Measurements from ENCODE around the gene TRDN.
"Not testable (repeated sequence)": the region's sequence is repeated elsewhere in the genome, so short reads cannot be mapped to it uniquely, and the experiment has no call there.

Gene TRDN

GRCh38 chr6:123562677-123563076, 74.1 kb downstream of the TRDN start:
- DNase-seq (ENCODE audit: low read depth) = no peak

GRCh38 chr6:123562264-123562663, 74.5 kb downstream of the TRDN start:
- DNase-seq (ENCODE audit: low read depth) = no peak

- DNase-seq (ENCODE audit: low read depth) = not testable (repeated sequence)
Observed at GRCh38 chr6:123559816-123560215, 76.9 kb downstream of the TRDN start.

DNA sequence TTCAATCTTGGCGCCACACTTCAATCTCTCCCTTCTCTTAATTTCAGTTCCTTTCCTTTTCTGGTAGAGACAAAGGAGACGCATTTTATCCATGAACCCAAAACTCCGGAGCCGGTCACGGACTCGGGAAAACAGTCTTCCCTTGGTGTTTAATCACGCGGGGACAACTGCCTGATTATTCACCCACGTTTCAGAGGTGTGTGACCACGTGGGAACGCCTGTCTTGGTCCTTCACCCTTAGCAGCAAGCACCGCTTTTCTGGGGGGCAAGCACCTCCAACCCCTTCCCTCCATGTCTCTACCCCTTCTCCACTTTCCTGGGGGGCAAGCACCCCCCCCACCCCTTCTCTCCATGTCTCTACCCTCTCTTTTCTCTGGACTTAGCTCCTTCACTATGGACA, 79.3 kb downstream of the TRDN start:
- DNase-seq (ENCODE audit: low read depth) = not testable (repeated sequence)

DNA sequence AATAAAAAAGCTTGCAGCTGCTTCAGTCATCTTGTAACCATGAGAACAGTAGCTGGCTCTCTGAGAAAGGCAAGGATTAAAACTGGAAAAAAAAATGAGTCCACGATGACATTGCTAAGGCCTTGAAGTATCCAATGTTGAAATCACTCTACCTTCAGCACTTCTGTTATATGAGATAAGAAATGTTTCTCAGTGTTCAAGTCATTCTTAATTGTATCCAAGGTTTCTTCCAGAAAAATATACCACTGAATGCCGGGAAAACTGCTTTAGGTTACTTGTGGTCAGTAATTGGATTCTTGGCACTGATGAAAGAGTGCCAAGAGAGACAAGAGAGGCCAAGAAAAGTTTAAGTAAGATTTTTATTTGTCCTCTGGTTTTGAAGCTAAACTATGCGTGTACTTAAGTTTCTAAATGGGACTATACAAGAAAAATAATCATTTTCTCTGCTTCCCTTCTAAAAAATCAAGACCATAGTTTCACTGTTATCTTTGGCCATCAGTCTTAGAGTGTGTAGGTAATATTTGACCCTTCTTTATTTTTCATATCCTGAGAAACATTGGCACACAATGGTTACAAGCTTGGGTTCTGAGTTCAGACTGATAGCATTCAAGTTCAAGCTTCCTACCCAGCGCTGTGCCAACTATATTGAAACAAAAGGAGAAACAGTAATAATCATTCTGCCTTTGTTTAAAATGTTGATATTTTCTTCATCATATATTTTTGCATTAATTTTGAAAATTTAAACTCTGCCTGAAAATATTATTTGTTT, 84.6 kb downstream of the TRDN start:
- no peak for DNase-seq (ENCODE audit: low read depth)

- no peak for DNase-seq (ENCODE audit: low read depth)
Observed at GRCh38 chr6:123550052-123550617, 86.6 kb downstream of the TRDN start.

GRCh38 chr6:123549476-123549875, 87.3 kb downstream of the TRDN start:
- DNase-seq (ENCODE audit: low read depth) = no peak

DNA sequence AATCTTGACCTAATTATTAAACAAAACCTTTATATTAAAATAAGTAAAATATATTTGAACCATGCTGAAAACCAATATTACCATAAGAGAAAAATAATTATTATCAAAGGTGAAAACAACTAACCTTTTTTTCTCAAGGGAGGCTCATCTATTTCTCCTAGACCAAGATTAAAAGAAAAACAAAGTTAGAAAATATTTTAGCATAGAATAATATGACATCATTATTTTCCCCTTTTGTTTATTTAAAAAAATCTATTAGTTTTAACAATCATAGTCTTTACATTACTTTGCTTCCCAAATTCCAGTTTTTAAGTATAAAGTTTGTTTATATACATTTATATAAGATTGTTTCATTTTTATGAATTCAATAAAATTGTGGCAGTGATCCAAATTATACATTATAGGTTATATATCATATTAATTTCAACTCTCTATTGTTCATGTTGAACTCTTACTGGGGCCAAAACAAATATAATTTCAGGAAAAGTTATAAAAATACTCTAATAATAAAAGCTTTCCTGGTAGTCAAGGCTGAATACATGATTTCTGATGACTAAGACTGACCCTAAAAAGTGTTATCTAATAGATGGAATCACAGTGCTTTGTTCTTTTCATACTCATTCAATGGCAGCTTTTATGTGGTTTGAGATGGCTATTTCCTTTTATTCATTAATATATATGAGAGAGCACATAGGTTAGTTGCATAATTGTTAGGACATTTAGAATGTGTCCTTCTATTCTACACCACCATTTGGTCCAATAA, 89.4 kb downstream of the TRDN start:
- DNase-seq (ENCODE audit: low read depth) = no peak

GRCh38 chr6:123546537-123546936, 90.2 kb downstream of the TRDN start:
- no peak for DNase-seq (ENCODE audit: low read depth)

GRCh38 chr6:123541462-123541861, 95.3 kb downstream of the TRDN start:
- no peak for DNase-seq (ENCODE audit: low read depth)

DNA sequence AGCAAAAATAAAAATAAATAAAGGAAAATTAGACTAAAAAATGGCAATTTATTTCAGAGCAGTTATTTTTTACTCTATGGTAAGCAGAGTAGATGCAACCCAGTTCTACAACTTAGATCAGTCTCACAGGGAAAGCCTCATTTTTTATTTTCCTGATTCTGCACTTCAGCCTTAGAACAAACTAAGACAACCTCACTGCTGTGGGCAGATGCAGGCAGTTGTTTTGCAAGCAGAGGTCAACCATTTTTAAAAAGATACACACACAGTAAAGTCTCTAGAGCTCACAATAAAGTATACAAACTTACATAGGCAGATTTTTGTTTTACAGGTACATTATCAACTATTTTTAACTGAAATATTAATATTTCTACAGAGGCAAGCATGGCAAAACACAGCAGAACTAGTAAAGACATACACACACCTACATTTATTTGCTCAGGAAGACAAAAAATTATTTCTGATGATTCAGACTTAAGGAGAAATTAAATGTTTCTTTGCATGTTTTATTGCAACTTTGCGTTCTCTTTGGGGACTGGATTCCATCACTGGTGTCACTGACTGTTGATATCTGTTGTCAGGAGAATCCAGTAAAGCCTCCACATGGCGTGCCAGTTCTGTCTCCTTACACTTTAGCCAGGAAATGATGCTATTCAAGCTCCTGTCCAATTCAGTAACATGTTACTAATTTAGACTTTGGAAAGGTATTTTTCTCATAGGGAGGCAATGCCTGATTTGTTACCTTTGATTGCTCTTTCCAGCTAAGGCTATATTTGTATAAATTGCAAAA, 102.7 kb downstream of the TRDN start:
- DNase-seq (ENCODE audit: low read depth) = no peak

DNA sequence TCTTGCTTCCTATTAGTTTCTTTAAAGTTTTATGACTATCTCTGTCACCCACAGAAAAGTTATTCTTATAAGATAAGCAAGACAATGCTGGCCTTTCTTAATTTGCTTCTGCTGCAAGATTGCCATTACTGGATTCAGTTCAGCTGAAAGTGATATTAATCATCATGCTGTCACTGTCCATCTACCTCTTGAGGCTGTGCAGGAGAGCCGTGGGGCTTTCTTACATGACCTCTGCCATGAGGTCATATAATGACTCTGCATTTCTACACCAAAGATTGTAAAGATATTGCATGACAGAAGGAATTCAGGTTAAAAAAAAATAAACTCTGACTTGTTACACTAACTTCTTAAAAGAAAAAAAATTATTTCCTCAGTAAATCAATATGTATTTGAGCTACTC, 106.9 kb downstream of the TRDN start:
- no peak for DNase-seq (ENCODE audit: low read depth)

- no peak for DNase-seq (ENCODE audit: low read depth)
Observed at GRCh38 chr6:123529058-123529457, 107.7 kb downstream of the TRDN start.

DNA sequence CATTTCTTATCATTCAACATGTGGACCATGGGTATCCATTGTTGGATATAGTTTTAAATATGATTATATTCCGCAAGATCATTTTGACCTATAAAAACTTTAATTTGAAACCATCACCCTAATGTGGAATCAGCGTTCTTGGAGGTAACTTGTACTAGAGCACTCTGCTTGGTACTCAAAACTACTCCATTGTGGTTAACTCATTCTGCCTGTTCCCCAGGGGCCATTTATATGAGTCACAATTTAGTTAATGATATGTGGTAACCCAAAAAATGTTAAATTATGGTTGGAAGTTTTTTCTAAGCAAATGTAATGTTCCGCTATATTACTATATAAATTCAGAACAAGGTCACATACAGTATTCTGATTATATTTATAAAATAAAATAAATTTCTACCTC, 109.3 kb downstream of the TRDN start:
- DNase-seq (ENCODE audit: low read depth) = no peak

- DNase-seq (ENCODE audit: low read depth) = no peak
Observed at GRCh38 chr6:123526128-123526527, 110.6 kb downstream of the TRDN start.

DNA sequence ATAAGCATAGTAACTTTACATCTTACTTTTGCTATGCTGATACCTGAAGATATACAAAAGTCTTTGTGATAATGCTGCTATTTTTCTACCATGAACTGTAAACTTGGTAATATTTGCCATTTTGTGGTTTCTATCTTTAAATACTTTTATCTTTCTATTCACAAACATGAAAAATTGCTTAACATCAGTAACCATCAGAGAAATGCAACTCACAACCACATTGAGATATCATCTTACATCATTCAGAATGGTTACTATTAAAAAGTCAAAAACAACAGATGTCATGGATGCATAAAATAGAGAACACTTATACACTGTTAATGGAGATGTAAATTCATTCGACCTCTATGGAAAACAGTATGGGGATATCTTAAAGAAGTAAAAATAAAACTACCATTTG, 112.0 kb downstream of the TRDN start:
- no peak for DNase-seq (ENCODE audit: low read depth)

DNA sequence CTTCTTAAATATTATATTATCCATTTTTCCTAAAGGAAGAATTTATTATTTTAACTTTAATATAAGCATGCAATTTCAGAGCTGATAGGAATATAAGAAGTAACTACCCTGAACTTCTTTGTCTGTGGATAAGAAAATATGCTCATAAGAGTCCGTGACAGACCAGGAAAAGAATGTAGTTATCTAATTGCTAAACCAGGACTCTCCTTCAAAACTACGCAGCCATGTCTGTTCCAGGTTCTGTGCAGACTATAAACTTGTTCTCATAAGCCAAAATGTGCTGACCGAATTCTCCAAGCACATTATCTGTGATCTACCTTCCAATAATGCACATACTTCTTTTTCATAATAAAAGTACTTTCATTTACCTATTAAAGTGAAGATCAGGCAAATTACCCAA, 116.5 kb downstream of the TRDN start:
- DNase-seq (ENCODE audit: low read depth) = no peak

DNA sequence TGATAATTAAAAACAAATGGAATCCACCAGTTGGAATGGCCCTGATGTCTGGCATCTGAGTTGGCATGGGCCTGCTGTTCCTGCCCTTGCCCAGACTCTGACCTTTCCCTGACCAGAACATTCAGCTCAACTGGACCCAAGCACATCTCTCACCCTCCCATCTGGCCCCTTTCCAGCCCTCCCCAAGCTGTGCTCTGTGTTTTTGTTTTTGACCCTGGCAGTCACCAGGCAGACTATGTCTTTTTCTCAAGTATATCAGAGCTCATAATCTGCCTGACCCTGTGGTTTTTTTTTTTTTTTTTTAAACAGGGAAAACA, 117.6 kb downstream of the TRDN start:
- no peak for DNase-seq (ENCODE audit: low read depth)

DNA sequence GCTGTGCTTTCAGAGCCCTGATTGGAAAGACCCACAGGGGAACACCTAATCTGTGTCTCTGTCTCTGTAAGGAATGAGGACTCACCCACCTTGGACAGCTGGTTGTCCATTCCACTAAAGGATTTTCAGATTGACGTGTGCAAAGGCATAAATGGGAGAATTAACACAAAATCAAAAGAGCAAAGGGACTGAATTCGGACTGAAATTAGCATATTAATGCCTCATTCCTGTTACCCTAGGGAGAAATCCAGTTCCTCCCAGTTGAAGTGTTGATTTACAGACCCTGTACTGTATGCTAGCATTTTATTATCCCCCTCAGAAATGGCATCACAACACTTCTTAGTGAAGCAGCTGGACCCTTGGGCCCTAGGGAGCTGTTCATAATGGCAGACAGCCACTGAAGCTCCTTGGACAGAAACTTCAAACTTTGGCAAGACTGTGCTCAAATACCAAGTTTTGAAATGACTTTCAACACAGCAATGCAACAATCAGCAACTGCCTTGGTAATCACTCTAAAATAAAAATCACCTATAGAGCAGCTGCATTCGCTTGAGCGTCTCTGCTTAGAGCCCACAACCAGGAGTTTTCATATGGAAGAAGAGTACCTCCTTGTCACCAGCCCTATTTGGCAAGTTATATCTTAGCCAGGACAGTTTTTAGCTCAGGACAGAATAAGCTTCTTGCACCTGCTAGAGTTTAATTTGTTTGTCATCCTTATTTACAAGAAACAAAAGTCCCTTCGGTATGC, 118.1 kb downstream of the TRDN start:
- no peak for DNase-seq (ENCODE audit: low read depth)

DNA sequence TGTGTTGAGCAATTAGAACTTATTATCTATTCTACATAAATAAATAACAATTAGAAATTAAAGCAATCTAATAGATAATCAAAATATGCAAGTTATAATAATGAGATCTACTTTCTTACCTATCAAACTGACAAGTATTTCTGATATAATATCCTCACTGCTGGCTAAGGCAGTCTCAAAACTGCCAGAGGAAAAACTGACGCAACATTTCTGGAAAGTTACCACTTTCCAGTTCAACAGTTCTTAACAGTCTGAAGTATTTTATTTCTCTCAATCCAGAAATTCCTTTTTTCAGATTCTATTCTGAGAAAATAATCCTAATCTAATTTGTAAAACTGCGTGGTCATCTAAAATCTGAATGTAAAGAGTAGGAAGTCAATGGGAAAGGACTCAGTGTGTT, 121.0 kb downstream of the TRDN start:
- no peak for DNase-seq (ENCODE audit: low read depth)

GRCh38 chr6:123509112-123509511, 127.6 kb downstream of the TRDN start:
- no peak for DNase-seq (ENCODE audit: low read depth)

GRCh38 chr6:123508290-123508689, 128.5 kb downstream of the TRDN start:
- DNase-seq (ENCODE audit: low read depth) = no peak
